ENCODE data around the gene UBE2D2.
A peak's percentile ranks its signal among the peaks of the same experiment; 100 is the strongest.
"Not testable (repeated sequence)": the region's sequence is repeated elsewhere in the genome, so short reads cannot be mapped to it uniquely, and the experiment has no call there.

Gene UBE2D2

DNA sequence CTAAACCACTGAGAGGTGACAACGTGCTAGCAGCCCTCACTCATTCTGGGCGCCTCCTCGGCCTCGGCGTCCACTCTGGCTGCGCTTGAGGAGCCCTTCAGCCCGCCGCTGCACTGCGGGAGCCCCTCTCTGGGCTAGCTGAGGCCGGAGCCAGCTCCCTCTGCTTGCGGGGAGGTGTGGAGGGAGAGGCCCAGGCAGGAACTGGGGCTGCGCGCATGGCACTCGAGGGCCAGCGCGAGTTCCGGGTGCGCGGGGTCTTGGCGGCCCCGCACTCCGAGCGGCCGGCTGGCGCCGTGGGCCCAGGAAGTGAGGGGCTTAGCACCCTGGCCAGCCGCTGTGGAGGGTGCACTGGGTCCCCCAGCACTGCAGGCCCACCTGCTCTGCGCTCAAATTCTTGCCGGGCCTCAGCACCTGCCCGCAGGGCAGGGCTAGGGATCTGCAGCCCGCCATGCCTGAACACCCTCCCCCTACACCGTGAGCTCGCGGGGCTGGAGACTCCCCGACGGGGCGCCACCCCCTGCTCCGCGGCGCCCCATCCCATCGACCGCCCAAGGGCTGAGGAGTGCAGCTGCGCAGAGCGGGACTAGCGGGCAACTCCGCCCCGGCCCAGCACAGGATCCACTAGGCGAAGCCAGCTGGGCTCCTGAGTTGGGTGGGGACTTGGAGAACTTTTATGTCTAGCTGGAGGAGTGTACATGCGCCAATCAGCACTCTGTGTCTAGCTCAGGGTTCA is 11.8 kb upstream of the UBE2D2 start:
- DNase-seq (ENCODE audit: low read depth in 2 of 2, low spot score in 1 of 2) = no peak

- DNase-seq (ENCODE audit: low read depth in 2 of 2, low spot score in 1 of 2) = not testable (repeated sequence)
Measured at GRCh38 chr5:139550051-139550872, 10.9 kb upstream of the UBE2D2 start.

DNA sequence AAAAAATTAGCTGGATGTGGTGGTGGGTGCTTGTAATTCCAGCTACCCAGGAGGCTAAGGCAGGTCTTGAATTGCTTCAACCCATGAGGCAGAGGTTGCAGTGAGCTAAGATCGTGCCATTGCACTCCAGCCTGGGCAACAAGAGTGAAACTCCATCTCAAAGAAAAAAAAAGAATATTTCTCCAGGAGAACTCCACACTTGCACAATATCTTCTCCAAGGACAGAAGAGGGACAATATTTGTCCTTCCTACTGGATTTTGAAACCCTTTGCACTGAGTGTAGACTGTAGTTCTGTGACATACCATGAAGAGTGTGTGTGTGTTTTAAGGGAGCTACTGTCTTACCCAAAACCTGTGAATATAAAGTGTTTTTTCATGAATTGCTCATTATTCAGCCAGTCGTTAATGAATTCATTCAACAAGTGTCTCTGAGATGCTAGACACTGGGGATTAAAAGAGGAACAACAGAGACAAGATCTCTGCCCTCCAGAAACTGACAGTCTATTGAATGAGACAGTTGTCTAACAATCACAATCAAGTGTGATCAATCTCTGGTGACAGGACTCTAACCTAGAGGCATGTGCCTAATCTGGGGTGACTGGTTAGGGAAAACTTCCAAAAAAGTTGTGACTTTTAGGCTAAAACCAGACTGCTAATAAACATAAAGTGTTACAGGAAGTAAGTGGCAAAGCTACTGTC is 9.8 kb upstream of the UBE2D2 start:
- no peak for DNase-seq (ENCODE audit: low read depth in 2 of 2, low spot score in 1 of 2)

DNA sequence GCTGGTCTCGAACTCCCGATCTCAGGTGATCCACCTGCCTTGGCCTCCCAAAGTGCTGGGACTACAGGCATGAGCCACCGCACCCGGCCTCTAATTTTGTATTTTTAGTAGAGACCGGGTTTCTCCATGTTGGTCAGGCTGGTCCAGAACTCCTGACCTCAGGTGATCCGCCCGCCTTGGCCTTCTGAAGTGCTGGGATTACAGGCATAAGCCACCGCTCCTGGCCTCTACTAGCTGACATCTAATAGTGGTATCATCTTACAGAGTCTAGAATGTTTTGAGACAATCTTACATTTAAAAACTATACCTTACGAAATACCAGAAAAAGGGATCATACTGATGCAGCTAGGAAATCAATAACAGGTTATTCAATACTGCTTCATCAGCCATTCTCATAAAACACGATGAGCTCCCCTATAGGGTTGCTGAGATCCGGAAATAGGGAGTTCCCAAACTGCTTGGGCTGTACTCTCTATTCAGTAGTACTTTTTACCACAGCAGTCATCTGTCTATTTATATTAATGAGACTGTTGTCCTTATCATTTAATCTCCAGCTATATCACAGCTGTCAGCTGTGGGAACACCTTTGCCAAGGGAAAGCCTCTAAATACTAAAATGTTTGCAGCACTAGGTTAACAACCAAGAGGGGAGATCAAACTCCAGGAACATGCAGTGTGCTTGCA is 8.1 kb upstream of the UBE2D2 start:
- DNase-seq (ENCODE audit: low read depth in 2 of 2, low spot score in 1 of 2) = no peak

DNA sequence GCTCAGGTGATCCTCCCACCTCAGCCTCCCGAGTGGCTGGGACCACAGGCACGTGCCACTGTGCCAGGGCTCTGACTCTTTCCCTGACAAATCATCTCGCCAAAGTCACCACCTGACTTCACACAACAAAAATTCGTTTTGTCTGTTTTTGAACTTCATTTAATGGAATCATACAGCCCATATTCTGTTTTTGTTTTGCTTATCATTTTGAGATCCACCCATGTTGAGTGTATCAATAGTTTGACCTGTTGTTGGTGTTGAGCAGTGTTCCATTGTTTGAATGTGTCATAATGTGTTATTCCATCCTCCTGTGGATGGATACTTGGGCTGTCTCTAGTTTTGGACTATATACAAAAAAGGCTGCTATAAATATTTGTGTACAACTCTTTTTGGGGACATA is 6.9 kb upstream of the UBE2D2 start:
- DNase-seq (ENCODE audit: low read depth in 2 of 2, low spot score in 1 of 2) = no peak

DNA sequence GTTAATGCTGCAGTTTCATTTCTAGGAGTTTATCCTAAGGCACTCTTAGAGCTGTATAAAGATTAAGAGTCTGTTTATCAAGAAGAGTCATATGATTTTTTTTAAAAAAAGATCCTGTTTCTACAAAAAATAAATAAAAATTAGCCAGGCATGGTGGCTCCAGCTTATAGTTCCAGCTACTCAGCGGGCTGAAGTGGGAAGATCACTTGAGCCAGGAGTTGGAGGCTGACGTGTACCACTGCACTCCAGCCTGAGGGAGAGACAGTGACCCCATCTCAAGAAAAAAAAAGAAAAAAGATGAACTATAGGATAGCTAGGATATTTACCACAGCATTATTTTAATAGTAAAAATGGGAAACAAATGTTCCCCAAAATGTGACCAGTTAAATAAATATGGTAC is 3.3 kb upstream of the UBE2D2 start:
- DNase-seq (ENCODE audit: low read depth in 2 of 2, low spot score in 1 of 2) = no peak

DNA sequence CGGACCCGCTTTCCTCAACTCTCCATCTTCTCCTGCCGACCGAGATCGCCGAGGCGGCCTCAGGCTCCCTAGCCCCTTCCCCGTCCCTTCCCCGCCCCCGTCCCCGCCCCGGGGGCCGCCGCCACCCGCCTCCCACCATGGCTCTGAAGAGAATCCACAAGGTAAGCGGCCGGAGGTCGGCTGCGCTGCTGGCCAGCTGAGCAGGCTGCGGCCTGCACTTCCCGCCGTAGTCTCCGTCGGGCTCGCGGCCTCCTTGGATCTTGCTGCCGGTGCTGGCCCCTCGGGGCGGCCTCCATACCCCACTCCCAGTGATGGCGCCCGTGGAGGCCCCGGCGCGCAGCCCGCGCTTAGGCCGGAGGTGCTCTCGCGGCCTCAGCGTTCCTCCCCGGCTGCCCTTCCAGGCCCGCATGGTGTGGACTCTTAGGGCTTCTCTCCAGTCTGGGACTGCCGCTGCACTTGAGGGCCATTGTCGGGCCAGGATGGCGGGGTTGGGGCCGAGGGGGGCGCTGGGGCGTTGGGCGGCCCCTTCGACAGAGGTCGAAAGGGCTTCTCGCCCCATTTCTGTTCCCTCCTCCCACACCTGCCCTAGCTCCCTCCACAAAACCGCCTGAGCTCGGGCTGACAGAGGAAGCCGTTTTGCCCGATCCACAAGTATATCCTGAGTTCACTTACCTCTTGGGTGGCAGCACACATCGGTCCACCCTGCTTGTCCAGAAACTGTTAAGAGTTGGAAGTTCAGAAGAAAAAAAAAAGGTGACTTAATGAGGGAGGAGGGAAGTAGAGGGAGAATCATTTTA is 714 bp downstream of the UBE2D2 start:
- peak in 1 of 2 donors; percentile 26 for DNase-seq (ENCODE audit: low read depth in 2 of 2, low spot score in 1 of 2)

DNA sequence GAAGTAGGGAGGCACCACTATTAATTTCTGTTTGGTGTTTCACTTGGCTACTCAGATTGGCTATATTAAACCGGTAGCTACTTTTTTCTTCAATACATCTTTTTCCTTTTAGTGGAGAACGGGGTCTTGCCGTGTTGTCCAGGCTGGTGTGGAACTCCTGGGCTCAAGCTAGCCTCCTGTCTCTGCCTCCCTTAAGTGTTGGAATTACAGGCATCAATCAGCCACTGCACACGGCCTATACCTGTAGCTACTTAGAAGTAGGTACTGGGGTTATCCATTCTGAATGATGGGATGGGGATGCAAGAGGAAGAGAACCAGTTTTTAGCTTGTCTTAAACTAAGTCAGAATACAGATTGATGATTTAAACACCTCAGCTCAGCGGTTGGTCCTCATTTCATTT is 1.7 kb downstream of the UBE2D2 start:
- DNase-seq (ENCODE audit: low read depth in 2 of 2, low spot score in 1 of 2) = no peak

GRCh38 chr5:139565411-139566305 is 4.5 kb downstream of the UBE2D2 start:
- peak in 1 of 2 donors; percentile 7 for DNase-seq (ENCODE audit: low read depth in 2 of 2, low spot score in 1 of 2)

DNA sequence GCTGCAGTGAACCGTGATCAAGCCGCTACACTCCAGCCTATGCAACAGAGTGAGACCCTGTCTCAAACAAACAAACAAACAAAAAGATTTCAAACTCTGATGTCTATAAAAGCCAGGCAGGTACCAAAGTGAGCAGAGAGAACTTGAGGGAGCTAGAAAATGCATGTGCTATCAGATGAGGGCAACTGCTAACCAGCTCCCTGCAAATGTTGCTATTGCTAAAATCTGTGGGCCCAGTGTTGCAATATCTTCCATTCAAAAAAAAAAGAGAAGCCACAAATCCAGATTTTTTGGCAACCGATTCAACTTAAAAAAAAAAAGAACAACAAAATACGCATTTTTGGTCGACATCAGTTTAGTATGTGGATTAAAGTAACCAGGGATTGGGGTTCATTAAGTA is 5.5 kb downstream of the UBE2D2 start:
- DNase-seq (ENCODE audit: low read depth in 2 of 2, low spot score in 1 of 2) = no peak

GRCh38 chr5:139569270-139569955 is 8.3 kb downstream of the UBE2D2 start:
- DNase-seq (ENCODE audit: low read depth in 2 of 2, low spot score in 1 of 2) = no peak

DNA sequence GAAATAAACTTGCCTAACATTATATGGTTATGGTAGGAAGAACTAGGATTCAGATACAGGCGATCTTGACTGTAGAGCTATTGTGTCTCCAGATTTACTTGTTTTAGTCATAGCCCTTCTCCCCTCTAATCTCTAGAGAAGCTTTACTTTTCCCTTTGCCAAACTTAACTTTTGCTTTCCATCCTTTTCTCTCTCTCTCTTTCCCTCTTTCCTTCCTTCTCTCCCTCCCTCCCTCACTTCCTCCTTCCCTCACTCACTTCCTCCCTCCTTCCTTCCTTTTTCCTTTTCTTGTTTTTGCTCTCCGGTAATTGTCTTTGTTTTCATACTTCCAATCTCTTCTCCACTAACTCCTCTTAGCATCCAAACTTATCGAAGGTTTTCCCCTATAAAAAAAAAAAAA is 10.4 kb downstream of the UBE2D2 start:
- no peak for DNase-seq (ENCODE audit: low read depth in 2 of 2, low spot score in 1 of 2)

DNA sequence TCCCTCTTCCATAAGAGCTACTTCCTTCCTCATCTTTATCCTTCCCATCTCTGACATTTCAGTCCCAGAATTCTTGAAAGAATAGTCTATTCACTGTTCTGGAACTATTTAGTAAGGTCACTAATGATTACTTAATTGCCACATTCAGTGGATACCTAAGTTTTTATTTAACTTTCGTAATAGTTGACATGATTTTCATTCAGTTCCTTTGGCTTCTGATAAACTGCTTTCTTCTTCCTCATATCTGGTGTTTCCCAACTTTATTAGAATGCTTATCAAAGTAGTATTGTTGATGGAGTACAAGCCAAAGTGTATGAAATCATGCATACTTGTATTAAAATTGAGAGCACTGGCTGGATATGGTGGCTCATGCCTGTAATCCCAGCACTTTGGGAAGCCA is 10.8 kb downstream of the UBE2D2 start:
- no peak for DNase-seq (ENCODE audit: low read depth in 2 of 2, low spot score in 1 of 2)

DNA sequence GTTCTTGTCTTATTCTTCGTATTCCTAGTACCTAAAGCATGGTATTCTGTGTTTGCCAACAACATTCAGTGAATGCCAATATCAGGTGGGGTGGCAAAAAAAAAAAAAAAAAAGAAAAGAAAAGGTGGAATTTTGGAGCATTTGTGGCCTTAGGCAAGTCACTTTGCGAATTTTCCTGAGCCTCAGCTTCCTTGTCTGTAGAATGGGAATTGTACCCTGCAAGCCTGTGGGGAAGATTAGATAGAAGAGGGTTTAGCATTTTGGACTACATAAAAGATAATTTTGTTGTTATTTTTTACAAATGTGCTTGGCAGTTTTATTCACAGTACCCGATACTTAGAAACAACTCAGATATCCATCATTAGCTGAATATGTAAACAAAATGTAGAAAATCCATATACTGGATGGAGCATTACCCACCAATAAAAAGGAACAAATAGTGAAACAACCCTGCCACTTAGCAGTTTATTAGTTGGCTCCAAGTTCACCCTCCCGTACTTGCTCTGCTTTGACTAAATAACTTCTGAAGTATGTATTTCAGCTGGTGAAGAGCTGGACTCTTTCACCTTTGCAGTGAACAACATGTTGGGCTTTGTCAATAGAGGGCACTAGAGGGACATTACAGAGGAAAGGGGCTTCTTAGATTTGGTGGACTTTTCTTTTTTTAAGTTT is 13.6 kb downstream of the UBE2D2 start:
- DNase-seq (ENCODE audit: low read depth in 2 of 2, low spot score in 1 of 2) = no peak

DNA sequence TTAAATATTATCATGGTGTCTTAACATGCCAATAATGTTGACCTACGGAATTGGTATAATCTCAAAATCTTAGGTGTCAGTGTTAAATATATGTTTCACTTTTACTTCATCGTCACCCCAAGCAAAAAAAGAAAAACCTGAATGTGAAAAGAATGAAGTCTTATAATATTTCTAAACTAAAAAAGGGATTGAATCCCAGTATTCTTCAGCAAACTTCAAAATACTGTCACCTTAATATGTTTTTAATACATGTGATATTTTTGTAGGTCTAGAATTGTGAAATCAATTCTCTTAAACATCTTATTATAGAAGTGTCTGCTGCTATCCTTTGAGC is 14.1 kb downstream of the UBE2D2 start:
- DNase-seq (ENCODE audit: low read depth in 2 of 2, low spot score in 1 of 2) = no peak

DNA sequence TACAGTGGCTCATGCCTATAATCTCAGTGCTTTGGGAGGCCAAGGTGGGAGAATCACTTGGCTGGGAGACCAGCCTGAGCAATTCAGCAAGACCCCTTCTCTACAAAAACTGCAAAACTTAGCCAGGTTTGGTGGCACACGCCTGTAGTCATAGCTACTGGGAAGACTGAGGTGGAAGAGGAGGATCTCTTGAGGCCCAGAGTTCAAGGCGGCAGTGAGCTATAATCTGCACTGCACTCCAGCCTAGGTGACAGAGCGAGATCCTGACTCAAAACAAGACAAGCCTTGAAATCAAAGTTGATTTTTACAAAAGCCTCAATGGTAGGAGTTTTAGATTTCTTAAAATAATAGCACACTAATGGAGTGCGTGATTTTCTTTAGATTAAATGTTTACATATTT is 14.6 kb downstream of the UBE2D2 start:
- no peak for DNase-seq (ENCODE audit: low read depth in 2 of 2, low spot score in 1 of 2)

- no peak for DNase-seq (ENCODE audit: low read depth in 2 of 2, low spot score in 1 of 2)
Measured at GRCh38 chr5:139577689-139578290, 16.7 kb downstream of the UBE2D2 start.

- DNase-seq (ENCODE audit: low read depth in 2 of 2, low spot score in 1 of 2) = no peak
Measured at GRCh38 chr5:139578325-139578724, 17.2 kb downstream of the UBE2D2 start.
